K562 (cell line): ENCODE data around the gene SLC22A4. TPM values are rescaled to one million over a fixed set of nuclear protein-coding genes. Genes with fewer than 3 reads are reported as not detected.
A peak's percentile ranks its signal among the peaks of the same experiment; 100 is the strongest.

Source experiments
- BMI1 ChIP-seq: fragments of 150-350 bp; IDR thresholded peaks from 2 replicates; pipeline ENCODE4 v1.6.1; 2014; ENCODE audit warnings: low read length
- BRCA1 ChIP-seq, 2 experiments: fragments of 450-650 bp in 1 of 2; sonication (generic) in 1 of 2; formaldehyde crosslinking in 1 of 2; IDR thresholded peaks; 2 replicates each; pipeline versions ENCODE4 v1.5.0 to v1.6.1; 2017 to 2020; ENCODE audit warnings: mild to moderate bottlenecking in 1 of 2, missing genetic modification reagents in 1 of 2
- CHD2 ChIP-seq: IDR thresholded peaks from 2 replicates; pipeline ENCODE4 v1.6.1; 2011; ENCODE audit warnings: low read depth, low read length
- DPF2 ChIP-seq: fragments of 450-650 bp; IDR thresholded peaks from 2 replicates; pipeline ENCODE4 v1.6.1; 2016
- HLTF ChIP-seq: fragments of 450-650 bp; IDR thresholded peaks from 2 replicates; pipeline ENCODE4 v1.6.1; 2016
- JUND ChIP-seq, 2 experiments: IDR thresholded peaks; 2 replicates in 1 of 2; 3 replicates in 1 of 2; pipeline ENCODE4 v1.6.1; 2011; ENCODE audit warnings: borderline replicate concordance in 2 of 2, low read depth in 2 of 2, low read length in 2 of 2, improper control_type of control experiment in 1 of 2, missing biosample characterization in 1 of 2, missing genetic modification characterization in 1 of 2, missing genetic modification reagents in 1 of 2
- POLR3G ChIP-seq: IDR thresholded peaks from 2 replicates; pipeline ENCODE4 v1.6.1; 2011; ENCODE audit not compliant: insufficient read length, insufficient replicate concordance; ENCODE audit errors: extremely low read depth
- PTTG1 ChIP-seq: fragments of 450-650 bp; IDR thresholded peaks from 2 replicates; pipeline ENCODE4 v1.6.1; 2016; ENCODE audit warnings: low read depth, mild to moderate bottlenecking, missing genetic modification characterization, missing compliant biosample characterization
- STAG1 ChIP-seq: sonication (generic); formaldehyde crosslinking; IDR thresholded peaks from 2 replicates; pipeline ENCODE4 v1.5.0; 2020; ENCODE audit warnings: missing genetic modification reagents, borderline replicate concordance
- SUPT5H ChIP-seq: fragments of 450-650 bp; IDR thresholded peaks from 2 replicates; pipeline ENCODE4 v1.6.1; 2016
- THRAP3 ChIP-seq: fragments of 450-650 bp; IDR thresholded peaks from 2 replicates; pipeline ENCODE4 v1.6.1; 2016; ENCODE audit warnings: mild to moderate bottlenecking, inconsistent platforms, borderline replicate concordance
- U2AF1 ChIP-seq: fragments of 200-400 bp; formaldehyde crosslinking; optimal IDR thresholded peaks from 2 replicates; pipeline ENCODE3; 2017; ENCODE audit warnings: mild to moderate bottlenecking, low read depth, low read length, moderate library complexity
- ZC3H11A ChIP-seq: IDR thresholded peaks from 2 replicates; pipeline ENCODE4 v1.6.1; 2012; ENCODE audit warnings: low read depth, low read length, improper control_type of control experiment
- ZNF224 ChIP-seq: sonication (generic); formaldehyde crosslinking; IDR thresholded peaks from 2 replicates; pipeline ENCODE4 v1.8.0; 2022; ENCODE audit warnings: mild to moderate bottlenecking, missing genetic modification reagents
- polyA plus RNA-seq, 8 experiments: library from polyadenylated mRNA; depleted of rRNA in 4 of 8; stranded (reverse) in 5 of 8; unstranded in 3 of 8; fragments of >200 nt; fragmentation: Nextera tagmentation in 2 of 8; fragmentation: Illumina TruSeq in 1 of 8; extraction: Ambion mirVana in 2 of 8; extraction: Trizol in 1 of 8; gene quantifications; 2 replicates each; pipeline versions ENCODE4 v1.2.1 to v1.2.3, GENCODE V29; 2011 to 2014; ENCODE audit warnings: inconsistent platforms in 1 of 8, missing spikeins in 1 of 8
- total RNA-seq, 7 experiments: library from RNA; depleted of rRNA in 6 of 7; stranded (reverse); fragments of >200 nt in 6 of 7; fragmentation: Illumina TruSeq in 2 of 7; extraction: Trizol in 2 of 7; gene quantifications; 2 replicates each; pipeline versions ENCODE4 v1.2.1 to v1.2.3, GENCODE V29; 2011 to 2021; ENCODE audit warnings: low replicate concordance in 1 of 7
- TF ChIP-seq, protein P1 (sequence below): sonication (generic); formaldehyde crosslinking; IDR thresholded peaks from 2 replicates; pipeline ENCODE4 v1.8.0; 2023; ENCODE audit warnings: mild to moderate bottlenecking, missing genetic modification reagents
- TF ChIP-seq, protein P2 (sequence below): fragments of 250-450 bp; sonication (Bioruptor Pico); IDR thresholded peaks from 2 replicates; pipeline ENCODE4 v1.5.0; 2022; ENCODE audit warnings: mild to moderate bottlenecking
- TF ChIP-seq, protein P3 (sequence below): fragments of 250-450 bp; sonication (Bioruptor Pico); IDR thresholded peaks from 2 replicates; pipeline ENCODE4 v1.8.0; 2022; ENCODE audit warnings: moderate library complexity, mild to moderate bottlenecking, inconsistent platforms
- TF ChIP-seq, protein P4 (sequence below): fragments of 250-450 bp; sonication (Bioruptor Pico); IDR thresholded peaks from 2 replicates; pipeline ENCODE4 v1.4.0; 2020; ENCODE audit warnings: mild to moderate bottlenecking, moderate library complexity

The SLC22A4 gene
- total and polyA plus RNA-seq, 9 of the 15 experiments (the other 6 are each of a cell fraction or from before 2014, with no cell fraction given), result 2.7 to 9.5 (median 6.2) TPM

DNA sequence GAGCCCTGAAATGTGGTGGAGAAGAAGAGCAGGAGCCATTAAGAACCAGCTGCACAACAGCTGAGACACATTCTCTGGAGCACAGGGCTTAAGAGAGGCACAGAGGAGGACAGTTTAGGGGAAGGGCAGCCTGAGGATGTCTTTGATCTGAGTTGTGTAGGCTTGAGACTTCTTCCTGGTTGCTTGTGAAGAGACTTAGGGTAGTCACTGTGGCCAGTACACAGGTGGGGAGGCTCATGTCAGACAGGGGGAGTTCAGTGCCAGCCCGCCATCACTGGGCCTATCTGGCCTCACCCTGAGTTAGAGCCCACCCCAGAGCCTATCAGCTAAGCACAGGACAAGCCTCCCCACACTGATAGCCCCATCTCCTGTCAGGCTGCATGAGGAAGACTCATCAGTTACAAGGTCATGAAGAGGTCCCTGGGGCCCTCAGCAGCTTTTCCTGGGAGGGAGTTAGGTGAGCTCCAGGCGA, 19.8 kb downstream of the SLC22A4 start (continued):
- TF ChIP-seq THRAP3, result no peak
- no peak for TF ChIP-seq BMI1
- TF ChIP-seq JUND (IDR thresholded peaks at IDR 0.05; ENCODE audit: borderline replicate concordance, low read depth, low read length), result peak; percentile 68
- peak; percentile 73; the same call in 1 of the 3 replicates for TF ChIP-seq JUND (tag; IDR thresholded peaks at IDR 0.05; ENCODE audit: borderline replicate concordance, low read depth, low read length)
- no peak for TF ChIP-seq CHD2
- TF ChIP-seq, protein P1, sequence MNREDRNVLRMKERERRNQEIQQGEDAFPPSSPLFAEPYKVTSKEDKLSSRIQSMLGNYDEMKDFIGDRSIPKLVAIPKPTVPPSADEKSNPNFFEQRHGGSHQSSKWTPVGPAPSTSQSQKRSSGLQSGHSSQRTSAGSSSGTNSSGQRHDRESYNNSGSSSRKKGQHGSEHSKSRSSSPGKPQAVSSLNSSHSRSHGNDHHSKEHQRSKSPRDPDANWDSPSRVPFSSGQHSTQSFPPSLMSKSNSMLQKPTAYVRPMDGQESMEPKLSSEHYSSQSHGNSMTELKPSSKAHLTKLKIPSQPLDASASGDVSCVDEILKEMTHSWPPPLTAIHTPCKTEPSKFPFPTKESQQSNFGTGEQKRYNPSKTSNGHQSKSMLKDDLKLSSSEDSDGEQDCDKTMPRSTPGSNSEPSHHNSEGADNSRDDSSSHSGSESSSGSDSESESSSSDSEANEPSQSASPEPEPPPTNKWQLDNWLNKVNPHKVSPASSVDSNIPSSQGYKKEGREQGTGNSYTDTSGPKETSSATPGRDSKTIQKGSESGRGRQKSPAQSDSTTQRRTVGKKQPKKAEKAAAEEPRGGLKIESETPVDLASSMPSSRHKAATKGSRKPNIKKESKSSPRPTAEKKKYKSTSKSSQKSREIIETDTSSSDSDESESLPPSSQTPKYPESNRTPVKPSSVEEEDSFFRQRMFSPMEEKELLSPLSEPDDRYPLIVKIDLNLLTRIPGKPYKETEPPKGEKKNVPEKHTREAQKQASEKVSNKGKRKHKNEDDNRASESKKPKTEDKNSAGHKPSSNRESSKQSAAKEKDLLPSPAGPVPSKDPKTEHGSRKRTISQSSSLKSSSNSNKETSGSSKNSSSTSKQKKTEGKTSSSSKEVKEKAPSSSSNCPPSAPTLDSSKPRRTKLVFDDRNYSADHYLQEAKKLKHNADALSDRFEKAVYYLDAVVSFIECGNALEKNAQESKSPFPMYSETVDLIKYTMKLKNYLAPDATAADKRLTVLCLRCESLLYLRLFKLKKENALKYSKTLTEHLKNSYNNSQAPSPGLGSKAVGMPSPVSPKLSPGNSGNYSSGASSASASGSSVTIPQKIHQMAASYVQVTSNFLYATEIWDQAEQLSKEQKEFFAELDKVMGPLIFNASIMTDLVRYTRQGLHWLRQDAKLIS (CRISPR knock-in tag), result no peak
- TF ChIP-seq STAG1 (CRISPR knock-in tag), result no peak
- TF ChIP-seq POLR3G, result no peak
- no peak for TF ChIP-seq ZC3H11A
- TF ChIP-seq DPF2, result peak; percentile 88
- TF ChIP-seq, protein P2, sequence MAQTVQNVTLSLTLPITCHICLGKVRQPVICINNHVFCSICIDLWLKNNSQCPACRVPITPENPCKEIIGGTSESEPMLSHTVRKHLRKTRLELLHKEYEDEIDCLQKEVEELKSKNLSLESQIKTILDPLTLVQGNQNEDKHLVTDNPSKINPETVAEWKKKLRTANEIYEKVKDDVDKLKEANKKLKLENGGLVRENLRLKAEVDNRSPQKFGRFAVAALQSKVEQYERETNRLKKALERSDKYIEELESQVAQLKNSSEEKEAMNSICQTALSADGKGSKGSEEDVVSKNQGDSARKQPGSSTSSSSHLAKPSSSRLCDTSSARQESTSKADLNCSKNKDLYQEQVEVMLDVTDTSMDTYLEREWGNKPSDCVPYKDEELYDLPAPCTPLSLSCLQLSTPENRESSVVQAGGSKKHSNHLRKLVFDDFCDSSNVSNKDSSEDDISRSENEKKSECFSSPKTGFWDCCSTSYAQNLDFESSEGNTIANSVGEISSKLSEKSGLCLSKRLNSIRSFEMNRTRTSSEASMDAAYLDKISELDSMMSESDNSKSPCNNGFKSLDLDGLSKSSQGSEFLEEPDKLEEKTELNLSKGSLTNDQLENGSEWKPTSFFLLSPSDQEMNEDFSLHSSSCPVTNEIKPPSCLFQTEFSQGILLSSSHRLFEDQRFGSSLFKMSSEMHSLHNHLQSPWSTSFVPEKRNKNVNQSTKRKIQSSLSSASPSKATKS (CRISPR knock-in tag), result no peak
- TF ChIP-seq U2AF1, result no peak
- no peak for TF ChIP-seq SUPT5H
- TF ChIP-seq, protein P3, sequence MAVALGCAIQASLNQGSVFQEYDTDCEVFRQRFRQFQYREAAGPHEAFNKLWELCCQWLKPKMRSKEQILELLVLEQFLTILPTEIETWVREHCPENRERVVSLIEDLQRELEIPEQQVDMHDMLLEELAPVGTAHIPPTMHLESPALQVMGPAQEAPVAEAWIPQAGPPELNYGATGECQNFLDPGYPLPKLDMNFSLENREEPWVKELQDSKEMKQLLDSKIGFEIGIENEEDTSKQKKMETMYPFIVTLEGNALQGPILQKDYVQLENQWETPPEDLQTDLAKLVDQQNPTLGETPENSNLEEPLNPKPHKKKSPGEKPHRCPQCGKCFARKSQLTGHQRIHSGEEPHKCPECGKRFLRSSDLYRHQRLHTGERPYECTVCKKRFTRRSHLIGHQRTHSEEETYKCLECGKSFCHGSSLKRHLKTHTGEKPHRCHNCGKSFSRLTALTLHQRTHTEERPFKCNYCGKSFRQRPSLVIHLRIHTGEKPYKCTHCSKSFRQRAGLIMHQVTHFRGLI (CRISPR knock-in tag), result no peak
- no peak for TF ChIP-seq PTTG1 (tag)
- no peak for TF ChIP-seq ZNF224 (CRISPR knock-in tag)
- no peak; the same call in 1 of the 2 replicates for TF ChIP-seq HLTF
- no peak for TF ChIP-seq BRCA1 (IDR thresholded peaks at IDR 0.05)
- TF ChIP-seq BRCA1 (CRISPR knock-in tag; IDR thresholded peaks at IDR 0.05), result no peak
- TF ChIP-seq, protein P4, sequence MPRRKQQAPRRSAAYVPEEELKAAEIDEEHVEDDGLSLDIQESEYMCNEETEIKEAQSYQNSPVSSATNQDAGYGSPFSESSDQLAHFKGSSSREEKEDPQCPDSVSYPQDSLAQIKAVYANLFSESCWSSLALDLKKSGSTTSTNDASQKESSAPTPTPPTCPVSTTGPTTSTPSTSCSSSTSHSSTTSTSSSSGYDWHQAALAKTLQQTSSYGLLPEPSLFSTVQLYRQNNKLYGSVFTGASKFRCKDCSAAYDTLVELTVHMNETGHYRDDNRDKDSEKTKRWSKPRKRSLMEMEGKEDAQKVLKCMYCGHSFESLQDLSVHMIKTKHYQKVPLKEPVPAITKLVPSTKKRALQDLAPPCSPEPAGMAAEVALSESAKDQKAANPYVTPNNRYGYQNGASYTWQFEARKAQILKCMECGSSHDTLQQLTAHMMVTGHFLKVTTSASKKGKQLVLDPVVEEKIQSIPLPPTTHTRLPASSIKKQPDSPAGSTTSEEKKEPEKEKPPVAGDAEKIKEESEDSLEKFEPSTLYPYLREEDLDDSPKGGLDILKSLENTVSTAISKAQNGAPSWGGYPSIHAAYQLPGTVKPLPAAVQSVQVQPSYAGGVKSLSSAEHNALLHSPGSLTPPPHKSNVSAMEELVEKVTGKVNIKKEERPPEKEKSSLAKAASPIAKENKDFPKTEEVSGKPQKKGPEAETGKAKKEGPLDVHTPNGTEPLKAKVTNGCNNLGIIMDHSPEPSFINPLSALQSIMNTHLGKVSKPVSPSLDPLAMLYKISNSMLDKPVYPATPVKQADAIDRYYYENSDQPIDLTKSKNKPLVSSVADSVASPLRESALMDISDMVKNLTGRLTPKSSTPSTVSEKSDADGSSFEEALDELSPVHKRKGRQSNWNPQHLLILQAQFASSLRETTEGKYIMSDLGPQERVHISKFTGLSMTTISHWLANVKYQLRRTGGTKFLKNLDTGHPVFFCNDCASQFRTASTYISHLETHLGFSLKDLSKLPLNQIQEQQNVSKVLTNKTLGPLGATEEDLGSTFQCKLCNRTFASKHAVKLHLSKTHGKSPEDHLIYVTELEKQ (CRISPR knock-in tag), result no peak
